NCI-H2107 treated with DMSO at 0.1 percent for 48 hours (cell line): Measurements from ENCODE around the gene PTGS1.

Experiments
- DNase-seq: peaks from one replicate; lab custom pipeline; 2025; ENCODE audit not compliant: unreplicated experiment; lab: John Stamatoyannopoulos, UW

Gene PTGS1

GRCh38 chr9:122372856-122373845, 2.3 kb downstream of the PTGS1 start:
- DNase-seq: no peak

GRCh38 chr9:122374885-122375420, 4.1 kb downstream of the PTGS1 start:
- DNase-seq: no peak

- DNase-seq: no peak
Observed at GRCh38 chr9:122376796-122377195, 6.0 kb downstream of the PTGS1 start.

GRCh38 chr9:122377241-122378164, 6.7 kb downstream of the PTGS1 start:
- DNase-seq: no peak

- no peak for DNase-seq
Observed at GRCh38 chr9:122378236-122378635, 7.4 kb downstream of the PTGS1 start.

GRCh38 chr9:122379340-122379739, 8.5 kb downstream of the PTGS1 start:
- no peak for DNase-seq

- no peak for DNase-seq
Observed at GRCh38 chr9:122380293-122380692, 9.5 kb downstream of the PTGS1 start.

GRCh38 chr9:122381206-122381950, 10.6 kb downstream of the PTGS1 start:
- no peak for DNase-seq

GRCh38 chr9:122382901-122383850, 12.4 kb downstream of the PTGS1 start:
- DNase-seq: no peak

GRCh38 chr9:122383992-122384461, 13.2 kb downstream of the PTGS1 start:
- DNase-seq: no peak

GRCh38 chr9:122386311-122386872, 15.6 kb downstream of the PTGS1 start:
- DNase-seq: peak; percentile 3

- DNase-seq: no peak
Observed at GRCh38 chr9:122387536-122387935, 16.7 kb downstream of the PTGS1 start.

GRCh38 chr9:122389195-122389594, 18.4 kb downstream of the PTGS1 start:
- DNase-seq: no peak

GRCh38 chr9:122389799-122390481, 19.1 kb downstream of the PTGS1 start:
- DNase-seq: peak; percentile 42

GRCh38 chr9:122392284-122392683, 21.5 kb downstream of the PTGS1 start:
- no peak for DNase-seq

GRCh38 chr9:122392714-122393113, 21.9 kb downstream of the PTGS1 start:
- DNase-seq: no peak

GRCh38 chr9:122393284-122393983, 22.6 kb downstream of the PTGS1 start:
- no peak for DNase-seq
